Pancreas (tissue), 10 donors: ENCODE results near the gene ATRAID. TPM values are rescaled to one million over a fixed set of nuclear protein-coding genes. Genes with fewer than 3 reads are reported as not detected.

Experiments used
- ATAC-seq, 4 donors: fragments of 200-7000 bp; cut with Tn5 transposase; one replicate each; pipeline versions ENCODE4 v1.8.0 to v1.9.1; 2020; ENCODE audit warnings: mild to moderate bottlenecking in 4 of 4, moderate library complexity in 4 of 4
- DNase-seq, 6 donors: peaks; one replicate each; pipeline ENCODE4 v3.0.0-alpha.2; 2020
- FAIRE-seq: peaks from 2 replicates; lab custom pipeline; 2012; peaks lifted over from hg19 to GRCh38; lab: Jason Lieb, UNC
- H3K27ac ChIP-seq, 4 donors: fragments of 200-600 bp; sonication (generic); 1 replicate in 3 of 4; 2 replicates in 1 of 4; pipeline versions ENCODE4 v1.5.0 to v1.8.0; 2020
- H3K27me3 ChIP-seq, 4 donors: fragments of 200-600 bp; one replicate each; pipeline ENCODE4 v1.8.0; 2021
- H3K36me3 ChIP-seq, 3 donors: fragments of 200-600 bp; sonication (generic) in 1 of 3; one replicate each; pipeline versions ENCODE4 v1.5.0 to v1.8.0; 2020 to 2021
- H3K4me1 ChIP-seq, 3 donors: fragments of 200-600 bp; one replicate each; pipeline ENCODE4 v1.8.0; 2021
- H3K4me3 ChIP-seq, 4 donors: fragments of 200-600 bp; sonication (generic) in 2 of 4; one replicate each; pipeline versions ENCODE4 v1.5.0 to v1.8.0; 2020 to 2021
- H3K9me3 ChIP-seq, 4 donors: fragments of 200-600 bp; one replicate each; pipeline ENCODE4 v1.8.0; 2021
- WGBS, 2 donors: extraction: QIAGEN DNeasy Blood & Tissue Kit; methylation state at CpG; one replicate each; pipeline ENCODE4 v1.1.7; 2013; 5-methylcytosine and 5-hydroxymethylcytosine counted together
- intact Hi-C, 3 donors: fragments of 100-400 bp; cut with DNase I; formaldehyde crosslinking; loops; one replicate each; pipeline versions ENCODE4 v1.11.1 to v1.14.2; 2022
- polyA plus RNA-seq, 2 donors: library from polyadenylated mRNA; stranded (reverse); fragments of 200-250 nt; gene quantifications; one replicate each; pipeline ENCODE4 v1.2.3, GENCODE V29; 2013
- total RNA-seq, 6 donors: library from RNA; stranded (reverse); fragmentation: NEBNext Ultra II Directional in 4 of 6; extraction: Animal tissue kit (Norgen Biotek cat#: 25700) in 4 of 6; gene quantifications; one replicate each; pipeline versions ENCODE4 v1.2.1 to v1.2.4, GENCODE V29; 2021 to 2023
- TF ChIP-seq, protein P1 (sequence below), 4 donors: fragments of 200-600 bp; sonication (generic) in 3 of 4; IDR thresholded peaks; one replicate each; pipeline versions ENCODE4 v1.5.0 to v1.8.0; 2021; ENCODE audit warnings: antibody characterized with exemption in 4 of 4
- donor health status: healthy with polysubstance abuse.
- donor health status: DM: no; HTN: no; CAD: no; lungs with moderate emphysema.
- donor health status: DM: no; HTN: no; CAD: no.
- donor health status: control.
- donor health status: control.
- donor health status: Bipolar disorder and iron deficiency.
- donor health status: DM: yes; HTN: yes; CAD: no.
- donor health status: DM: no; HTN: no; CAD: no.
- donor health status: DM: no; HTN: no; CAD: no.
- donor health status: DM: yes; HTN: yes; CAD: no.

ATRAID gene
- total and polyA plus RNA-seq, 8 donors: 38.9 to 106 (median 52.6) TPM

- no peak overlapping the region for H3K27ac ChIP-seq
- H3K9me3 ChIP-seq: no peaks in the 10 kb centered on the region
- TF ChIP-seq, protein P1, sequence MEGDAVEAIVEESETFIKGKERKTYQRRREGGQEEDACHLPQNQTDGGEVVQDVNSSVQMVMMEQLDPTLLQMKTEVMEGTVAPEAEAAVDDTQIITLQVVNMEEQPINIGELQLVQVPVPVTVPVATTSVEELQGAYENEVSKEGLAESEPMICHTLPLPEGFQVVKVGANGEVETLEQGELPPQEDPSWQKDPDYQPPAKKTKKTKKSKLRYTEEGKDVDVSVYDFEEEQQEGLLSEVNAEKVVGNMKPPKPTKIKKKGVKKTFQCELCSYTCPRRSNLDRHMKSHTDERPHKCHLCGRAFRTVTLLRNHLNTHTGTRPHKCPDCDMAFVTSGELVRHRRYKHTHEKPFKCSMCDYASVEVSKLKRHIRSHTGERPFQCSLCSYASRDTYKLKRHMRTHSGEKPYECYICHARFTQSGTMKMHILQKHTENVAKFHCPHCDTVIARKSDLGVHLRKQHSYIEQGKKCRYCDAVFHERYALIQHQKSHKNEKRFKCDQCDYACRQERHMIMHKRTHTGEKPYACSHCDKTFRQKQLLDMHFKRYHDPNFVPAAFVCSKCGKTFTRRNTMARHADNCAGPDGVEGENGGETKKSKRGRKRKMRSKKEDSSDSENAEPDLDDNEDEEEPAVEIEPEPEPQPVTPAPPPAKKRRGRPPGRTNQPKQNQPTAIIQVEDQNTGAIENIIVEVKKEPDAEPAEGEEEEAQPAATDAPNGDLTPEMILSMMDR (IDR thresholded peaks at IDR 0.05): no peak
- 57 to 66% methylated on average over 2 of the region's 2 CpGs for WGBS, 2 donors
- DNase-seq (no peak), ATAC-seq (no peak), FAIRE-seq (no peak)
- no peak overlapping the region for H3K4me3 ChIP-seq
- H3K36me3 ChIP-seq: no peaks in the 10 kb centered on the region
- intact Hi-C loops: loop anchor here in 1 of 3 donors (10.0 kb wide), 1 partner anchor 104 kb away; no protein-coding TSS in a partner anchor
- H3K27me3 ChIP-seq: no peaks in the 10 kb centered on the region
- H3K4me1 ChIP-seq: peaks cover 0 to 4% (median 0%) of the 10 kb centered on the region in 3 donors
These were observed 13.2 kb upstream of the ATRAID start for GRCh38 chr2:27198627-27199026.

- Histone ChIP-seq H3K27me3 (no peaks in the 10 kb centered on the region), H3K27ac (no peak overlapping the region), H3K9me3 (no peaks in the 10 kb centered on the region), H3K36me3 (no peaks in the 10 kb centered on the region), H3K4me3 (no peak overlapping the region), H3K4me1 (peaks cover 0 to 4% (median 0%) of the 10 kb centered on the region in 3 donors)
- WGBS, 2 donors: 79 to 84% methylated on average over 2 of the region's 2 CpGs
- FAIRE-seq (no peak), DNase-seq (no peak), ATAC-seq (no peak)
- intact Hi-C loops: loop anchor here in 1 of 3 donors (10.0 kb wide), 1 partner anchor 104 kb away; no protein-coding TSS in a partner anchor
- TF ChIP-seq, protein P1 (IDR thresholded peaks at IDR 0.05): no peak
These were observed 12.6 kb upstream of the ATRAID start for GRCh38 chr2:27199241-27199640.

- intact Hi-C loops: no loop called here
- no peaks in the 10 kb centered on the region for H3K36me3 ChIP-seq
- H3K4me3 ChIP-seq: no peak overlapping the region
- H3K27me3 ChIP-seq: no peaks in the 10 kb centered on the region
- TF ChIP-seq, protein P1 (IDR thresholded peaks at IDR 0.05): no peak
- no peak for FAIRE-seq
- no peak for ATAC-seq
- WGBS, 2 donors: 84 to 89% methylated on average over 7 of the region's 7 CpGs
- H3K27ac ChIP-seq: no peak overlapping the region
- DNase-seq: no peak
- H3K4me1 ChIP-seq: no peaks in the 10 kb centered on the region
- H3K9me3 ChIP-seq: no peaks in the 10 kb centered on the region
These were observed 10.2 kb upstream of the ATRAID start for GRCh38 chr2:27201675-27202074.

- Histone ChIP-seq H3K27me3 (no peaks in the 10 kb centered on the region), H3K36me3 (no peaks in the 10 kb centered on the region), H3K4me1 (no peaks in the 10 kb centered on the region), H3K9me3 (no peaks in the 10 kb centered on the region), H3K27ac (no peak overlapping the region), H3K4me3 (no peak overlapping the region)
- intact Hi-C loops: no loop called here
- DNase-seq: no peak
- FAIRE-seq: no peak
- WGBS, 2 donors: 72 to 78% methylated on average over 2 of the region's 2 CpGs
- ATAC-seq: no peak
- TF ChIP-seq, protein P1 (IDR thresholded peaks at IDR 0.05): no peak
These were observed 9.0 kb upstream of the ATRAID start for GRCh38 chr2:27202854-27203253.

DNA sequence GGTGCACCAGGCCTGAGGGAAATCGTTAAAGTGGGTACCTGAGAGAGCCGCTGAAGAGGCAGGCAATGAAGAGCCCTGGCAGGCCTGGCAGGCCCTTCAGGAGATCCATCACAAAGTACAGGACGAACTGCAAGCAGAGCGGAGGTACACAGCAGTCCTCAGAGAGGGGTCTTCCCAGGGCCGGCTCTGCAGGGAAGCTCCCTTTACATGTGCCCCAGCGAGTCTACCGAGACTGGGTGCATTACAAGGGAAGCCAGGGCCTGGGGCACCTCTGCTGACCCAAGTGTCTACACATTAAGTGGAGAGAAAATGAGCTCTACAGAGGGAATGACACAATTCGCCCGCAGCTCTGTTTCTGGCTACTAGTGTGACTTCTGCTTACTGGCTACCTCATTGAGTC lies 8.1 kb upstream of the ATRAID start:
- FAIRE-seq (no peak), ATAC-seq (no peak), DNase-seq (no peak)
- intact Hi-C loops: no loop called here
- Histone ChIP-seq H3K27ac (no peak overlapping the region), H3K9me3 (no peaks in the 10 kb centered on the region), H3K27me3 (no peaks in the 10 kb centered on the region), H3K4me3 (no peak overlapping the region), H3K4me1 (no peaks in the 10 kb centered on the region), H3K36me3 (no peaks in the 10 kb centered on the region)
- WGBS, 2 donors: 90 to 94% methylated on average over 9 of the region's 9 CpGs
- TF ChIP-seq, protein P1 (IDR thresholded peaks at IDR 0.05): no peak
